ENCODE measurements around the gene ARHGAP24. TPM values are rescaled to one million over a fixed set of nuclear protein-coding genes. Genes with fewer than 3 reads are reported as not detected.

The ARHGAP24 gene
- total and polyA plus RNA-seq, 10 of the 15 experiments (the other 5 are each of a cell fraction or from before 2014, with no cell fraction given), result 0.10 to 4.2 (median 0.52) TPM

DNA sequence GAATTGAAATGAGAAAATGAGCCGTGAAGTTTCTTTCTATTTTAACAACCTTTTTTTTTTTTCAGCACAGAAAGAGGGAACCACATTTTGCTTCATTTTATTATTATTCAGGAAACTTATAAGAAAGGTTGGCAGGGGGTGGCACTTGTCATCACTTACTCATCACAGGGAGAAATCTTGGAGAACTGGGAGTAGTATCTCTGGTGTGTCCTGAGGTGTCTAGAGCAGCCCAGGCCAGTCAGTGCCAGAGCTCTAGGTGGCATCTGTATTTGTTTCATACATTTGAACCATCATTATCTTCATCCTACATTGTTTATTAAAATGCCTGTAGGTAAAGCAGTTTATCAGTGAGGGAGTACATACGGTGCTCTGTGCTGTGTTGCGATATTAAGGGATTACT is 43.8 kb upstream of the ARHGAP24 start (continued):
- TF ChIP-seq MTA2 (IDR thresholded peaks at IDR 0.05; ENCODE audit: low read depth), result no peak
- no peak for TF ChIP-seq MYB (IDR thresholded peaks at IDR 0.05; ENCODE audit: borderline replicate concordance, low read depth, low read length)
- no peak for TF ChIP-seq JUND (IDR thresholded peaks at IDR 0.05; ENCODE audit: low read depth, low read length)
- TF ChIP-seq BCL11A (IDR thresholded peaks at IDR 0.05; ENCODE audit: low read depth, low read length), result no peak

DNA sequence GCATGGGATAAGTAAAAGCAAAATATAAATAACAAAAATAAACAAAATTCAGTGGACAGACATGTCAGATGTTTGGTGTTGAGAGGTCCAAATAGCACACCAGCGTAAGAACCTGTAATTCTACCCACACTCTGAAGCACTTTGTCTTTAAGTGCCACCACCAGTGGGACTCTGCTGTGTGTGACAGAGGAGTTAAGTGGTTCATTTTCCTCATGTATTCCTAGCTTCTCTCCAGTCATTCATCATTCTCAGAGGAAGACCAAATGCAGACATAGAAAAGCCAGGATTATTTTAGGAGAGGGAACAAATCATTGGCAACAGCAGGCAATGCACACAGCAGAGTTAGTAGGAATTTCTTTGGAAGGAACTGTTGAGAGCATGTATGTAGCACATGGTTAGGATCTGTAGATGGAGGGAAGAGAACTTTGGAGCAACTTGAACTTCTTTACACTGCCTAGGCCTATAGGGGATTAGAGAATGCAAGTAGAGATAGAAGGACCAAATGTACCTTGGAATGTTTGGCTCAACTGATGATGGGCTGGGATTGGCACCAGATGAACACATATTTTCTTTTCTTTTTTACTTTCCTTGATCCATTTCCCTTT is 43.0 kb upstream of the ARHGAP24 start:
- Histone ChIP-seq H3K79me2 (ENCODE audit: control insufficient read depth, insufficient read depth, low read length) (no peaks in the 10 kb centered on the region), H3K4me2 (ENCODE audit: control insufficient read depth, insufficient read depth) (no peak overlapping the region), H3K9ac (ENCODE audit: control insufficient read depth, insufficient read depth, low read length) (no peak overlapping the region), H3K27ac (ENCODE audit: control insufficient read depth, insufficient read depth) (no peak overlapping the region), H3K9me3 (replicated peaks; ENCODE audit: control insufficient read depth, insufficient read depth, low read length) (no peaks in the 10 kb centered on the region), H3K4me3 (no peak overlapping the region), H3K4me1 (ENCODE audit: control insufficient read depth, insufficient read depth, low read length) (no peaks in the 10 kb centered on the region), H4K20me1 (ENCODE audit: control insufficient read depth, insufficient read depth) (no peaks in the 10 kb centered on the region), H3K36me3 (ENCODE audit: control insufficient read depth in 2 of 2, insufficient read depth in 2 of 2, low read length in 1 of 2) (no peaks in the 10 kb centered on the region), H3K27me3 (replicated peaks in 1 of 2; ENCODE audit: control insufficient read depth in 2 of 2, insufficient read depth in 2 of 2, low read length in 1 of 2) (no peaks in the 10 kb centered on the region), H2AFZ (ENCODE audit: control insufficient read depth, low read depth, low read length) (no peak overlapping the region)
- BruUV-seq (replicated peaks), result no TSS peak
- TF ChIP-seq CHD1 (IDR thresholded peaks at IDR 0.05; ENCODE audit: low read depth, low read length) (no peak), IRF4 (IDR thresholded peaks at IDR 0.05; ENCODE audit: low read depth, low read length) (no peak), FOXK2 (IDR thresholded peaks at IDR 0.05) (no peak)
- intact Hi-C loops (cut with micrococcal nuclease; ENCODE audit: unreplicated experiment), result no loop called here
- FAIRE-seq, result peak; percentile 23
- SMC1A ChIA-PET (ENCODE audit: uncharacterized antibody, unreplicated experiment), result no interaction called here
- no peak for DNase-seq (ENCODE audit: low read depth, low spot score)
- 0% methylated on average over 1 of the region's 1 CpG for WGBS (ENCODE audit: insufficient coverage, insufficient replicate concordance, low lambda C conversion rate, missing lambda C conversion rate)
- ATAC-seq, result no peak
- CTCF ChIA-PET, result no interaction called here
- POLR2A ChIA-PET, result no interaction called here
- RAD21 ChIA-PET (ENCODE audit: unreplicated experiment), result no interaction called here
- in situ Hi-C loops (cut with MboI), result no loop called here
